Urinary bladder (tissue), 2 donors: ENCODE measurements around the gene METTL5. TPM values are rescaled to one million over a fixed set of nuclear protein-coding genes. Genes with fewer than 3 reads are reported as not detected.

Source experiments
- polyA plus RNA-seq: library from polyadenylated mRNA; stranded (reverse); fragments of 200-250 nt; gene quantifications from one replicate; pipeline ENCODE4 v1.2.3, GENCODE V29; 2013
- total RNA-seq: library from RNA; depleted of rRNA; stranded (reverse); fragments of >200 nt; gene quantifications from one replicate; pipeline ENCODE4 v1.2.3, GENCODE V29; 2014
- donor health status: healthy.

METTL5 gene
- total and polyA plus RNA-seq, 2 donors: 47.6 to 61.1 TPM

Other genes starting within 250 kb of the METTL5 start
- 80.3 TPM for gene PPIG, start 240.6 kb downstream of the METTL5 start, total RNA-seq
- gene PPIG, start 240.6 kb downstream of the METTL5 start, polyA plus RNA-seq: 36.7 TPM
- not detected for gene CFAP210, start 130.5 kb downstream of the METTL5 start, total RNA-seq
- gene CFAP210, start 130.5 kb downstream of the METTL5 start, polyA plus RNA-seq: 0.05 TPM
- 15.8 TPM for gene PHOSPHO2, start 130.4 kb downstream of the METTL5 start, total RNA-seq
- 4.6 TPM for gene PHOSPHO2, start 130.4 kb downstream of the METTL5 start, polyA plus RNA-seq
- 62.5 TPM for gene KLHL23, start 91.1 kb downstream of the METTL5 start, total RNA-seq
- 25.5 TPM for gene KLHL23, start 91.1 kb downstream of the METTL5 start, polyA plus RNA-seq
- 100 TPM for gene SSB, start 26.0 kb downstream of the METTL5 start, total RNA-seq
- 91.4 TPM for gene SSB, start 26.0 kb downstream of the METTL5 start, polyA plus RNA-seq
- 172 TPM for gene UBR3, start 2.5 kb upstream of the METTL5 start, total RNA-seq
- gene UBR3, start 2.5 kb upstream of the METTL5 start, polyA plus RNA-seq: 19.7 TPM